CD4-positive, alpha-beta T cell (primary cell): Measurements from ENCODE around the gene DDX60. TPM values are rescaled to one million over a fixed set of nuclear protein-coding genes. Genes with fewer than 3 reads are reported as not detected.

ENCODE experiments used
- ATAC-seq: fragments of 200-7000 bp; cut with Tn5 transposase; one replicate; pipeline ENCODE4 v1.10.0; 2022; ENCODE audit warnings: mild to moderate bottlenecking; ENCODE audit not compliant: poor library complexity
- CTCF ChIA-PET: fragments of 350-600 bp; sonication (Branson Sonifier 250); formaldehyde crosslinking; loops from one replicate; lab custom pipeline; 2021; ENCODE audit warnings: antibody characterized with exemption, inconsistent platforms; lab: Charles Lee
- POLR2A ChIA-PET: fragments of 350-600 bp; sonication (Branson Sonifier 250); formaldehyde crosslinking; loops from one replicate; lab custom pipeline; 2021; ENCODE audit warnings: antibody characterized with exemption, inconsistent platforms; lab: Charles Lee
- DNase-seq, 14 experiments: peaks; one replicate each; pipeline ENCODE4 v3.0.0-alpha.2; 2013 to 2020; ENCODE audit warnings: mixed read lengths in 2 of 14
- H3K27ac ChIP-seq, 2 donors: one replicate each; pipeline versions ENCODE4 v1.5.1 to v1.7.0; 2013; ENCODE audit warnings: low read length in 2 of 2, low read depth in 1 of 2, mild to moderate bottlenecking in 1 of 2
- H3K27me3 ChIP-seq, 2 experiments: 1 replicate in 1 of 2; 2 replicates in 1 of 2; pipeline versions ENCODE4 v1.6.1 to v1.7.0; 2013; ENCODE audit warnings: low read length in 2 of 2, control low read depth in 1 of 2, mild to moderate bottlenecking in 1 of 2, moderate library complexity in 1 of 2; ENCODE audit not compliant: insufficient read depth in 2 of 2, control insufficient read depth in 1 of 2
- H3K36me3 ChIP-seq: one replicate; pipeline ENCODE4 v1.6.1; 2013; ENCODE audit warnings: low read length, control low read depth; ENCODE audit not compliant: insufficient read depth
- H3K4me1 ChIP-seq: one replicate; pipeline ENCODE4 v1.6.1; 2013; ENCODE audit warnings: low read length, control low read depth; ENCODE audit not compliant: insufficient read depth
- H3K4me3 ChIP-seq: one replicate; pipeline ENCODE4 v1.5.1; 2013; ENCODE audit warnings: mild to moderate bottlenecking, low read length, moderate library complexity
- H3K9me3 ChIP-seq, 2 experiments: 1 replicate in 1 of 2; 2 replicates in 1 of 2; pipeline versions ENCODE4 v1.6.1 to v1.7.0; 2013; ENCODE audit warnings: low read length in 2 of 2, mild to moderate bottlenecking in 2 of 2, control low read depth in 1 of 2, moderate library complexity in 1 of 2; ENCODE audit not compliant: control insufficient read depth in 1 of 2, insufficient read depth in 1 of 2
- H3K27ac Mint-ChIP-seq: one replicate; pipeline ENCODE4 v1.8.0; 2020; ENCODE audit warnings: mixed read lengths
- H3K27me3 Mint-ChIP-seq: one replicate; pipeline ENCODE4 v1.8.0; 2021; ENCODE audit warnings: mixed read lengths
- H3K36me3 Mint-ChIP-seq: one replicate; pipeline ENCODE4 v1.8.0; 2021; ENCODE audit warnings: low read depth, mixed read lengths
- H3K4me1 Mint-ChIP-seq: one replicate; pipeline ENCODE4 v1.8.0; 2021; ENCODE audit warnings: low read depth, mixed read lengths
- H3K4me3 Mint-ChIP-seq: one replicate; pipeline ENCODE4 v1.8.0; 2020; ENCODE audit warnings: mild to moderate bottlenecking, mixed read lengths
- H3K9me3 Mint-ChIP-seq: one replicate; pipeline ENCODE4 v1.8.0; 2020; ENCODE audit warnings: mixed read lengths
- CTCF ChIP-seq: fragments of 200-600 bp; IDR thresholded peaks from one replicate; pipeline ENCODE4 v1.8.0; 2022; ENCODE audit warnings: antibody characterized with exemption, mild to moderate bottlenecking
- intact Hi-C, 2 experiments: fragments of 100-400 bp; cut with DNase I in 1 of 2; cut with micrococcal nuclease in 1 of 2; formaldehyde crosslinking; loops; one replicate each; pipeline versions ENCODE4 v1.15.1 to v1.9.0; 2023 to 2025; cut with DNase I, micrococcal nuclease
- total RNA-seq, 174 experiments: library from RNA in 2 of 174; stranded (reverse) in 2 of 174; gene quantifications; one replicate each; pipeline ENCODE4 v1.2.3 and lab custom pipeline; 2021 to 2026

DDX60 gene
- total RNA-seq, 2 experiments from 2014 or later, result 11.9 to 12.2 TPM

GRCh38 chr4:168177546-168178149, 140.9 kb downstream of the DDX60 start:
- Mint-ChIP-seq H3K4me3 (no peak overlapping the region), H3K27me3 (no peaks in the 10 kb centered on the region), H3K27ac (no peak overlapping the region), H3K4me1 (no peaks in the 10 kb centered on the region), H3K9me3 (no peaks in the 10 kb centered on the region), H3K36me3 (no peaks in the 10 kb centered on the region)
- no peaks in the 10 kb centered on the region for H3K27me3 ChIP-seq
- no peak overlapping the region for H3K4me3 ChIP-seq
- POLR2A ChIA-PET, result no interaction called here
- no peaks in the 10 kb centered on the region for H3K36me3 ChIP-seq
- no peaks in the 10 kb centered on the region for H3K9me3 ChIP-seq
- intact Hi-C loops, result no loop called here
- no peaks in the 10 kb centered on the region for H3K4me1 ChIP-seq
- no peak for TF ChIP-seq CTCF
- DNase-seq (no peak), ATAC-seq (no peak)
- H3K27ac ChIP-seq, result no peak overlapping the region
- CTCF ChIA-PET, result no interaction called here

DNA sequence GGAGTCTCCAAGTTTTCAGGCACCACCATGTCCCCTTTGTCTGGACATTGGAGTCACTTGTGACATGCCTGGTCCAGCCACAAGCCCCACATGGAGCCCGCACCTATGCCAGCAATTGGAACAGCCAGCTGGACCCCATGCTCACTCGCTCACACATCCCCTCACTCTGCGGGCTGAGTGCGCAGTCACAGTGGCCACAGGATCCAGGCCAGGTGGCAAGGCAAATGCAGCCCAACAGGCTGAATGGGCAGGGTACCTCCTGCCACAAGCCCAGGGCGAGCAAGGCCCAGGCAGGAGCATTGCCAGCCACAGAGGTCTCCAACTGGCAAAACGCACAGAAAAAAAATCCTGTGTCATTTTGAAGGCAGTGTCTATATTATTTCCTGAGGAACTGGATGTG, 144.2 kb downstream of the DDX60 start:
- ChIA-PET CTCF (no interaction called here), POLR2A (no interaction called here)
- H3K4me1 Mint-ChIP-seq, result no peaks in the 10 kb centered on the region
- H3K9me3 ChIP-seq, result no peaks in the 10 kb centered on the region
- H3K4me3 ChIP-seq, result no peak overlapping the region
- H3K36me3 ChIP-seq, result no peaks in the 10 kb centered on the region
- intact Hi-C loops, result no loop called here
- H3K27ac ChIP-seq, result no peak overlapping the region
- no peak for TF ChIP-seq CTCF
- H3K27me3 ChIP-seq, result no peaks in the 10 kb centered on the region
- H3K9me3 Mint-ChIP-seq, result no peaks in the 10 kb centered on the region
- DNase-seq (no peak), ATAC-seq (no peak)
- H3K27ac Mint-ChIP-seq, result no peak overlapping the region
- no peaks in the 10 kb centered on the region for H3K36me3 Mint-ChIP-seq
- H3K27me3 Mint-ChIP-seq, result no peaks in the 10 kb centered on the region
- H3K4me3 Mint-ChIP-seq, result no peak overlapping the region
- no peaks in the 10 kb centered on the region for H3K4me1 ChIP-seq

GRCh38 chr4:168167714-168168284, 150.8 kb downstream of the DDX60 start:
- Histone ChIP-seq H3K4me3 (no peak overlapping the region), H3K27ac (no peak overlapping the region), H3K27me3 (no peaks in the 10 kb centered on the region), H3K9me3 (no peaks in the 10 kb centered on the region), H3K4me1 (no peaks in the 10 kb centered on the region), H3K36me3 (no peaks in the 10 kb centered on the region)
- no peak for ATAC-seq
- no peak for TF ChIP-seq CTCF
- no peak overlapping the region for H3K27ac Mint-ChIP-seq
- peaks cover 7% of the 10 kb centered on the region for H3K27me3 Mint-ChIP-seq
- intact Hi-C loops, result no loop called here
- H3K4me3 Mint-ChIP-seq, result no peak overlapping the region
- no peaks in the 10 kb centered on the region for H3K4me1 Mint-ChIP-seq
- no peaks in the 10 kb centered on the region for H3K36me3 Mint-ChIP-seq
- ChIA-PET CTCF (no interaction called here), POLR2A (no interaction called here)
- DNase-seq, result no peak
- no peaks in the 10 kb centered on the region for H3K9me3 Mint-ChIP-seq

Other genes with a start within 250 kb of the DDX60 start
- not detected for gene ANXA10, start 226.2 kb downstream of the DDX60 start, total RNA-seq
- 10 to 100 TPM; 29.3 to 29.6 TPM for gene DDX60L, start 161.7 kb upstream of the DDX60 start, total RNA-seq
- under 1 TPM; 0.49 to 0.78 TPM for gene PALLD, start 178.3 kb upstream of the DDX60 start, total RNA-seq